GM18951 (cell line): ENCODE results near the gene CCDC24.

Experiments used
- POLR2A ChIP-seq: IDR thresholded peaks from 4 replicates; pipeline ENCODE4 v1.6.1; 2011; ENCODE audit warnings: mild to moderate bottlenecking; ENCODE audit not compliant: insufficient read length, insufficient read depth; ENCODE audit errors: extremely low read depth
- in situ Hi-C: fragments of 300-500 bp; cut with MboI; formaldehyde crosslinking; loops from one replicate; pipeline ENCODE4 v1.12.0; 2022; ENCODE audit warnings: low sequenced_read_pairs, mixed read lengths, inconsistent platforms; ENCODE audit not compliant: unreplicated experiment

Gene CCDC24

DNA sequence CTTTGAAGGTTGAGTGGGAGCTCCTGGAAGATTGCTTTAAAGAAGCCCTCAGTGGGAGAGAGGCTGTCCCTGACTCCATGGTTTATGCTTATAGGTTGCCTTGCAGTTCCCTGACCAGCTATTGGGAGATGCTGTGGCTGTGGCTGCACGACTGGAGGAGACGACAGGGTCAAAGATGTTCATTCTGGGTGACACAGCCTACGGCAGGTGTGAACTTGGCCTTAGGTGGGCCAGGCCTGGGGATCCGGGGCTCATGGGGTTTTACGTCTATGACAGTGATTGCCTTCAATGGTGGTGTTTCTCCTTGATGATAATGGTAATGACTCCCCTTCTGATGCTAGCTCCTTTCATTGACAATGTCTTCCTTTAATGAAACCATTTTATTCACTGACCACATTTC, 20.9 kb upstream of the CCDC24 start:
- in situ Hi-C loops = no loop called here

DNA sequence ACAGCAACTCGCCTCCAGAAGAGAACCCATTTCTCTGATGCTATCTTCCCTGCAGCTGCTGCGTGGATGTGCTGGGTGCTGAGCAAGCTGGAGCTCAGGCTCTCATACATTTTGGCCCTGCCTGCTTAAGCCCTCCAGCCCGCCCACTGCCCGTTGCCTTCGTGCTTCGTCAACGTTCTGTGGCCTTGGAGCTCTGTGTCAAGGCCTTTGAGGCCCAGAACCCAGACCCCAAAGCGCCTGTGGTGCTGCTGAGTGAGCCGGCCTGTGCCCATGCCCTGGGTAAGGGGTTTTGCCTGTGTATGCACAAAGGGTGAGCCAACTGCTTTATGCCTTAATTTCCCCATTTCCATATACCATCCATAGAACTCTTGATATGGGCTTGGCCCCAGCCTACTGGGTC, 20.5 kb upstream of the CCDC24 start:
- TF ChIP-seq POLR2A = no peak
- in situ Hi-C loops = no loop called here

More for the DNA sequence above, 20.9 kb upstream of the CCDC24 start:
- no peak for TF ChIP-seq POLR2A

DNA sequence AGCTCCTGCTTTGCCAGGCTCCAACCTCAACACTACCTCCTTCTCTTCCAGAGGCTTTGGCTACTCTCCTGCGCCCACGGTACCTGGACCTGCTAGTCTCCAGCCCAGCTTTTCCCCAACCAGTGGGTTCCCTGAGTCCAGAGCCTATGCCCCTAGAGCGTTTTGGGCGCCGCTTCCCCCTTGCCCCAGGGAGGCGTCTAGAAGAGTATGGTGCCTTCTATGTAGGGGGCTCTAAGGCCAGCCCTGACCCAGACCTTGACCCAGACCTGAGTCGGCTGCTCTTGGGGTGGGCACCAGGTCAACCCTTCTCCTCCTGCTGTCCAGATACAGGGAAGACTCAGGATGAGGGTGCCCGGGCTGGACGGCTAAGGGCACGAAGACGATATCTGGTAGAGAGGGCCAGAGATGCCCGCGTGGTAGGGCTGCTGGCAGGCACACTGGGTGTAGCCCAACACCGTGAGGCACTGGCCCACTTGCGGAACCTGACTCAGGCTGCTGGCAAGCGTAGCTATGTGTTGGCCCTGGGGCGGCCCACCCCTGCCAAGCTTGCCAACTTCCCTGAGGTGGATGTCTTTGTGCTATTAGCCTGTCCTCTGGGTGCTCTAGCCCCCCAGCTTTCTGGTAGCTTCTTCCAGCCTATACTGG, 19.9 kb upstream of the CCDC24 start:
- in situ Hi-C loops = no loop called here
- no peak for TF ChIP-seq POLR2A

DNA sequence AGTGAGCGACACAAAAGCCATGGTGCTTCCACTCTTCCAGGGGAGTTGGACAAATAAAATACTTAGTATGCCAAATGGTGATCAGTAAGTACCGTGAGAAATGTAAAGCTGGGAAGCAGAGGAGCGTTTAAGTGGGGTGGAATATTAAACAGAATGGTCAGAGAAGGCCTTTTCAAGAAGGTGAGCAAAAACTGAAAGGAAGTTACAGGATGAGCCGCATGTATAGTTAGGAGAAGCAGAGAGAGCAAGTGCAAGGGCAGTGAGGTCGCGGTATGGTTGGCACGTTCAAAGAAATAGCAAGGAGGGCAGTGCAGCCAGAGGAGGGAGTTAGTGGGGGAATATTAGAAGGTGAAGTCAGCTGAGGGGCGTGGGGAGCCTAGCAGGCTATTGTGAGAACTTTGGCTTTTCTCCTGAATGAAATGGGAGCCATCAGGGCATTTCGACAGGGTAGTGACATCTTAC, 17.4 kb upstream of the CCDC24 start:
- in situ Hi-C loops = no loop called here
- TF ChIP-seq POLR2A = no peak

DNA sequence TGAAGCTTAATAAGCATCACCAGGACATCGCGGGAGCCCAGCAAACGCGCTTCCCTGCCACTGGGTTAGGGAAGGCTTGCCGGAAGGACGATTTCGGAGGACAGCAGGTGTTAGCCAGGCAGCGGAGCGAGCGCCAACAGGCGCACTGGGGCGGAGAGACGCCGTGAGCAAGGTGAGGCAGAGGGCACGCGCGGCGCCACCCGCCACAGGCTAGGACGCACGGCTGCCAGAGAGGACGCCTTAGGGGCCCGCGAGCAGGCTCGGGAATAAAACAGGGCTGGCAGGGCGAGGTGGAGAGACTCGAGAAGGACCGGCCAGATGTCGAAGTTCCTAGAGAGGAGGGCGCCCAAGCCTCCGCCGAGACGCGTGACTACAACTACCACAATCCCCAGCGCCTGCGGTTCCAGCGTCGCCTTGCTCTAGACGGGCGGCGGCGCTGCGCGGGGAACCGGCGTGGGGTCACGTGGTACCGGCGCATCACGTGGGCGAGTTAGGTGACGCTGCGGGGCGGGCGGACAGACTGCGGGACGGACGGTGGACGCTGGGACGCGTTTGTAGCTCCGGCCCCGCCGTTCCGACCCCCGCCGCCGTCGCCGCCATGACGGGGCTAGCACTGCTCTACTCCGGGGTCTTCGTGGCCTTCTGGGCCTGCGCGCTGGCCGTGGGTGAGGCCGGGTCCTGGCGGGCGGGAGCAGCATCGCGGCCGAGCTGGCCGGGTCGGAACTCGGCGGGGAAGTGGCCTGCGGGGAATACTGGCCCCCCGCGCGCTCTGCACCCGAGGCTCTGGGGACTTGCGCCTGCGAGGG, 16.8 kb upstream of the CCDC24 start, which contains the start of gene ATP6V0B:
Gene ATP6V0B, plus strand, starts transcription at position 518 of the 806 bp plus-strand sequence. Its CDS starts 81 bp downstream, at position 599.
- TF ChIP-seq POLR2A = peak; percentile 83
- in situ Hi-C loops = no loop called here

DNA sequence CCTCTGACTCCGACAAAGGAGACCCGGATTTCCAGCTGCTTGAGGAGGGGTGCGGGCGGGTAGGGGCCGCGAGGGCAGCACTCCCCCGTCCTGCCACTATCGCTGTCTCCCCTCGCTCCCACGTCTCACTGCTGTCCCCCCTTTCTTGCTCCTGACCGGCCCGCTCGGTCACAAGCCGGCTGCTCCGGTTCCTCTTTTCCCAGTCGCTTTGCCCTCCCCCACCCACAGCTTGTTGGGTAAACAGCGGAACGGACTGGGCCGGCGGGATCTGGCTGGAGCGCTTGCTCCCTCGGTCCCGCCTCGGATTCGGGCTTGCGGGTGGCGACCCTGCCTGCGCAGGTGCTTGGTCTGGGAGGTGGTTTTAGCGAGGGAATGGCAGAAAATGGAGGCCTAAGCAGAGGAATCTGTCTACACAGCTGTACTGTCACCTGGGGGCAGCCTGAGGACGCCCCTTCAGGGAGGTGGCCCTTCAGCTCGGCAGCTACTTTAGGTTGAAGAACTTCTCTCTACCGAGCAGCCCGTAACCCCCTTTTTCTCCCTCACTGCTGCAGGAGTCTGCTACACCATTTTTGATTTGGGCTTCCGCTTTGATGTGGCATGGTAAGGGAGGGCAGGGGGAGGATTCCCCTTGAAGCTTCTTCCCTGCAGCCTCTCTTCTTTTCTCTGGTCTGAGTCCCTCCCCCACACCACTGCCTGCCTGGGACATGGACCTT, 16.0 kb upstream of the CCDC24 start:
- TF ChIP-seq POLR2A = no peak
- in situ Hi-C loops = no loop called here

DNA sequence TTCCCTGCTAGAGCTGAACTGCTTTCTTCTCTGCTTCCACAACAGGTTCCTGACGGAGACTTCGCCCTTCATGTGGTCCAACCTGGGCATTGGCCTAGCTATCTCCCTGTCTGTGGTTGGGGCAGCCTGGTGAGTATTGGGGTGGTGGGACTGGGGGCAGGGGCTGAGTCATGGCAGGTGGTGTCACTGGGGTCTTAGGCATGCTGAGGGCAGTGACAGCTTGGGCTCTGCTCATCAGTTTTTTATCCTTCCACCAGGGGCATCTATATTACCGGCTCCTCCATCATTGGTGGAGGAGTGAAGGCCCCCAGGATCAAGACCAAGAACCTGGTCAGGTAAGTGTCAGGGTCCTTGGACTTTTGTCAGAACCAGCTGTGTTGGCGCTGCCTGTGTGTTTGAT, 15.4 kb upstream of the CCDC24 start:
- in situ Hi-C loops = no loop called here
- no peak for TF ChIP-seq POLR2A

DNA sequence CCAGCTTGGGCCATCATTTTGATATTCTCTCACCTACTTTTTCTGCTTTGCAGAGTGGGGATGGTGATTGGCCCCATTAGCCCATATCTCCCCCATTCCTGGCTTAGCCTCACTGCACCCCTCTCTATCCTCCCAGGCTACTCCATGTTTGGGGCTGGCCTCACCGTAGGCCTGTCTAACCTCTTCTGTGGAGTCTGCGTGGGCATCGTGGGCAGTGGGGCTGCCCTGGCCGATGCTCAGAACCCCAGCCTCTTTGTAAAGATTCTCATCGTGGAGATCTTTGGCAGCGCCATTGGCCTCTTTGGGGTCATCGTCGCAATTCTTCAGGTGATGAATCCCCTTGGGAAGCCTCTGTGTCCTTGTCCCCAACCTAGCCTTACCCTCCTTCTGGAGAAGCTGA, 14.5 kb upstream of the CCDC24 start:
- in situ Hi-C loops = no loop called here
- TF ChIP-seq POLR2A = no peak

DNA sequence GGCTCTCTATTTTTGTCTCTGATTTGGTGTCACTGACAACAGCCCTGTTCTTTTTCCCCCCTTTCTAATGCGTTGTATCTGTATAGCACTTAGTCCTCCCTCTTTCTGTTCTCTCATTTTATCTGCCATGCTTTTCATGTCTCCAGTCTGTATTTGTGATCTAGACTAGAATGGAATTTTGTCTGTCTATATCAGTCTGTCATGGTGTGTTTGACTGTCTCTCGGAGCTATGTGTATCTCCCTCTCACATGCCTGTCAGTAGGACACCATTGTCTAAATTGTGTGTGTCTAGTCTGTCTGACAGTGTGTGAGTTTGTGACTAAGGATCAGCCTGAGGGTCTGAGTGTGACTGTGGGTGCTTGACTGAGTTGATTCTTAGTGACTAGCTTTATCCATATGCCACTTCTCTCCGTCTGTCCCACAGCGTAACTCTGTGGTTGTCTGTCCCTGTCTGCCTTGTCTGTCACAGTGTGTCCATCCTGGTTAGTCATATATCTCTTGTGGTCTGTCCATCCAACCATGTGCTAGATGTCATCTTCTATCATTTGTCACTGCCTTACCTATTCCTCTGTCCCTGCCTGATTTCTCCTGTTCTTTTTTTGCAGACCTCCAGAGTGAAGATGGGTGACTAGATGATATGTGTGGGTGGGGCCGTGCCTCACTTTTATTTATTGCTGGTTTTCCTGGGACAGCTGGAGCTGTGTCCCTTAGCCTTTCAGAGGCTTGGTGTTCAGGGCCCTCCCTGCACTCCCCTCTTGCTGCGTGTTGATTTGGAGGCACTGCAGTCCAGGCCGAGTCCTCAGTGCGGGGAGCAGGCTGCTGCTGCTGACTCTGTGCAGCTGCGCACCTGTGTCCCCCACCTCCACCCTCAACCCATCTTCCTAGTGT, 13.8 kb upstream of the CCDC24 start:
- no peak for TF ChIP-seq POLR2A
- in situ Hi-C loops = no loop called here

DNA sequence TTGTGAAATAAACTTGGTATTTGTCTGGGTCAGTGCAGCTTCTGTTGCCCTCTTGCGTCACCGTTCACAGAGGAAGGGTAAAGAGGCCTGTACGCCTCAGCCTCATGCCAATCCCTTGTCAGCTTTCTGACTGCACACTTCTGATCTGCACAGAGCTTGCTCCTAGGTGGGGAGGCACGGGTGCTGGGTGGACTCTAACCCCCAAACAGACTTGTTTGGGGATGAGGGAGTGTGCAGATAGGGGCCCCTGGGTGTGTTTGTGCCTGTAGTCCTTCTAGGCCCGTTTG, 13.2 kb upstream of the CCDC24 start:
- TF ChIP-seq POLR2A = no peak
- in situ Hi-C loops = no loop called here

DNA sequence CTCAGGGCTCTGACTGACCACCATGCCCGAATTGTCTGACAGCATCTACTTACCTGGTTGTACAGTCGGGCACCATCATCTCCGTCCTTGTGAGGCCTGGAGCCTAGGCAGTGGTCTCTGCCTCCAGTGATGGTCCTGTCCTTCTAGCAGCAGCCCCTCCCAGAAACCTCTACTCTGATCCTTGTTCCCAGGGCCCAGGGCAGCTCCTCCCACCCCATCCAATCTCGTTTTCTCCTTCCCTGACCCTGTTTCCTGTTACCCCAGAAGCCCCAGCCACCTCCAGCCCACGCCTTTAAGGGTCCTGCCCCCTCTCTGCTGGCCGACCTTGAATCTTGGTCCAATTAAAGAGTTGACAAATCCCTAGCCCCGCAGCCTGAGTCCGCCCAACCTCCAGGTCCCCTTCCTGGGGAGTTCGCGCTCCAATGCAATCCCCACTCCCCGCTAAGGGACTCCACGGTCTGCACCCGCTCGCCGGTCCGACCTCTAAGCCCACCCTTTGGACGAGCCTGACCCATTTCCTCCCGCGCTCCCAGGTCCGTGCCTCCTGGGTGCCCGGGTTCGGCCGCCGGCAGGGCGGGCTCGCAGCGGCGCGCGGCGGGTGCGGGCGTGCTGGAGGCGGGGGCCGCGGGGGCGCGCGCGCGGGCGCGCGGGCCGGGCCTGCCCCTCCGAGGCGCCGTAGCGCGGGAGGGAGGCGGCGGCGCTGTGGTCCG, 12.7 kb upstream of the CCDC24 start, which contains the start of gene B4GALT2:
Gene B4GALT2, plus strand, starts transcription at position 660 of the 710 bp plus-strand sequence. CDS start 1,951 bp downstream, outside the sequence.
- in situ Hi-C loops = no loop called here
- peak; percentile 46 for TF ChIP-seq POLR2A

DNA sequence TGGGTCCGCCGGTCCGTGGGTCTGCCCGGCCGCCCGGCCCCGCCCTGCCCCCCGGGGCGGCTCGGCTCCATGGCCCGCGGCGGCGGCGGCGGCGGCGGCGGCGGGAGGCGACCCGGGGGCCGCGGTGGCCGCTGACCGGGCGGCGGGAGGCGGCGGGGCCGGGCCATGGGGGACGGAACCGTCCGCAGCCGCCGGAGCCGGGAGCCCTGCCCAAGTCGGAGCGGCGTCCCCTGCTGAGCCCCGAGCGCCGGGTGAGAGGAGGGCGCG, 12.2 kb upstream of the CCDC24 start:
- in situ Hi-C loops = no loop called here
- TF ChIP-seq POLR2A = no peak

DNA sequence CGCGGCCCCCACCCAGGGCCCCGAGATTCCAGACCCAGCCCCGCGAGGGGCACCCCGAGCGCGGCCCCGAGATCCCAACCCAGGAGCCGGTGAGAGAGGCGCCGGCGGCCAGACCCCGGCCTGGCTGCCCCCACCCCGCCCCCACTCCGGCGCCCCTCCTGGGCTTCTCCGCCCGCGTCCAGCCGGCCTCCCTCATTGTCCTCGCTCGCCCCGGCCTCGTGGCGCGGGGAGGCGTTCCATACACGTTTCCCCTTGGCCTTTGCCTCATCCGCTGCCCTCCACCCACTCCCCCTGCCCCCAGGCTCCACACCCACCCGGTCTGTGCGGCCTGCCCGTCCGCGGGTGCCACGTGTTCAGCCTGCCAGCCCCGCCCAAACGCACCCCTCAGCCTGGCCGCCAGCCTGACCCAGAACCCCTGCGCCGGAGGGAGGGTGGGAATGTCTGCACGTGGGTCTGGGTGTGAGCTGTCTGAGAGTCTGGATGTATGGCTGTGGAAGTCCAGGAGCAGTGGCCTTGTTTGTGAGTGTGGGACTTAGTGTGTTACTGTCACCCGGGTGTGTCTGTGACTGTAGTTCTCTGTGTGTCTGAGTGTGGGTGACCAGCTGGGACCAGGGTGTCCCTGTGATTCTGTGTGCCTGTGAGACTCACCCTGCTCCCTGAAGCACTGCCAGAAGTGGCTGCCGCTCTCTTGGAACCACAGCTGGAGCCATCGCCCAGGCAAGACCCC, 11.7 kb upstream of the CCDC24 start:
- in situ Hi-C loops = no loop called here
- no peak for TF ChIP-seq POLR2A
